HG03457 (cell line): ENCODE results near the gene SCAPER.

Experiments used
- ATAC-seq: cut with Tn5 transposase; IDR thresholded peaks from one replicate; pipeline ENCODE4 v1.9.1; 2021; ENCODE audit warnings: moderate number of reproducible peaks; ENCODE audit not compliant: unreplicated experiment

The SCAPER gene

GRCh38 chr15:76682833-76683232 lies 222.3 kb downstream of the SCAPER start:
- no peak for ATAC-seq

GRCh38 chr15:76682259-76682658 lies 222.9 kb downstream of the SCAPER start:
- ATAC-seq: no peak

GRCh38 chr15:76678766-76679165 lies 226.4 kb downstream of the SCAPER start:
- no peak for ATAC-seq

GRCh38 chr15:76674883-76675282 lies 230.3 kb downstream of the SCAPER start:
- ATAC-seq: no peak

GRCh38 chr15:76669521-76670207 lies 235.5 kb downstream of the SCAPER start:
- no peak for ATAC-seq

GRCh38 chr15:76668900-76669299 lies 236.2 kb downstream of the SCAPER start:
- ATAC-seq: no peak

GRCh38 chr15:76667943-76668715 lies 237.0 kb downstream of the SCAPER start:
- no peak for ATAC-seq

GRCh38 chr15:76664895-76665294 lies 240.2 kb downstream of the SCAPER start:
- no peak for ATAC-seq

- no peak for ATAC-seq
Measured at GRCh38 chr15:76664411-76664810, 240.7 kb downstream of the SCAPER start.

- ATAC-seq: no peak
Measured at GRCh38 chr15:76663529-76663928, 241.6 kb downstream of the SCAPER start.

GRCh38 chr15:76648732-76649444 lies 256.3 kb downstream of the SCAPER start:
- ATAC-seq: no peak

- ATAC-seq: no peak
Measured at GRCh38 chr15:76647612-76648011, 257.5 kb downstream of the SCAPER start.

- no peak for ATAC-seq
Measured at GRCh38 chr15:76644646-76645045, 260.5 kb downstream of the SCAPER start.

GRCh38 chr15:76642671-76643070 lies 262.5 kb downstream of the SCAPER start:
- no peak for ATAC-seq

- no peak for ATAC-seq
Measured at GRCh38 chr15:76637166-76637565, 268.0 kb downstream of the SCAPER start.

- ATAC-seq: no peak
Measured at GRCh38 chr15:76636059-76636458, 269.1 kb downstream of the SCAPER start.

GRCh38 chr15:76626611-76627010 lies 278.5 kb downstream of the SCAPER start:
- no peak for ATAC-seq

- no peak for ATAC-seq
Measured at GRCh38 chr15:76625267-76625666, 279.9 kb downstream of the SCAPER start.

- ATAC-seq: no peak
Measured at GRCh38 chr15:76614725-76615124, 290.4 kb downstream of the SCAPER start.

- no peak for ATAC-seq
Measured at GRCh38 chr15:76588811-76589747, 316.1 kb downstream of the SCAPER start.

GRCh38 chr15:76585576-76585897 lies 319.6 kb downstream of the SCAPER start:
- no peak for ATAC-seq
